Measurements from ENCODE around the gene SRGN.
"Not testable (repeated sequence)": the region's sequence is repeated elsewhere in the genome, so short reads cannot be mapped to it uniquely, and the experiment has no call there.

GRCh38 chr10:69142074-69142473 lies 54.2 kb downstream of the SRGN start:
- not testable (repeated sequence) for TF ChIP-seq CTCF (IDR thresholded peaks at IDR 0.05); REST (IDR thresholded peaks at IDR 0.05; ENCODE audit: insufficient read depth in 1 of 2, low read depth in 2 of 2, low read length in 1 of 2); POLR2AphosphoS5 (IDR thresholded peaks at IDR 0.05; ENCODE audit: low read depth, low read length); SIN3A (IDR thresholded peaks at IDR 0.05; ENCODE audit: borderline replicate concordance, insufficient read depth, low read depth, low read length); TCF7L2 (IDR thresholded peaks at IDR 0.05; ENCODE audit: low read depth, low read length)
